DMS 273 (cell line): ENCODE data around the gene PRAMEF8.
"Not testable (repeated sequence)": the region's sequence is repeated elsewhere in the genome, so short reads cannot be mapped to it uniquely, and the experiment has no call there.

ENCODE experiments used
- DNase-seq: peaks from one replicate; lab custom pipeline; 2025; ENCODE audit not compliant: unreplicated experiment; lab: John Stamatoyannopoulos, UW

Gene PRAMEF8

DNA sequence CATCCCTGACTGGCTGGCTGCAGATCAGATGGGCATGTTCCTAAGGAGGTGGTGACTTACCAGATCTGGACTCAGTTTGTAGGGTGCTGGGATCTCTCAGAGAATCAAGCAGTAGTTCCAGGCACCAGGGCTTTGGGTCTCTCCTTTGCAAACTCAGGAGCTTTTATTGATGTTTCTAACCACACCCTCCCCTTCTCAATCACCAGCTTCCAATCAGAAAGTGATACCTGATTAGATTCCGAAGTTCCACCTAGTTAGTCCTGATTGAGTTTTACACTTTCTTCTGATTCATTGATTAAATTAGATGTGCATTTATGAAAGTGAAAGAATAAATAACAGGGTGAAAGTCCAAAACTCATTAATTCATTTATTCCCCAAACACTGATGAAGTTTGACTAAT, at the start of gene PRAMEF8:
TSS of gene PRAMEF8 (minus strand) at position 101 of the 400 bp plus-strand sequence. CDS start 1,046 bp downstream, outside the sequence.
- DNase-seq = not testable (repeated sequence)

DNA sequence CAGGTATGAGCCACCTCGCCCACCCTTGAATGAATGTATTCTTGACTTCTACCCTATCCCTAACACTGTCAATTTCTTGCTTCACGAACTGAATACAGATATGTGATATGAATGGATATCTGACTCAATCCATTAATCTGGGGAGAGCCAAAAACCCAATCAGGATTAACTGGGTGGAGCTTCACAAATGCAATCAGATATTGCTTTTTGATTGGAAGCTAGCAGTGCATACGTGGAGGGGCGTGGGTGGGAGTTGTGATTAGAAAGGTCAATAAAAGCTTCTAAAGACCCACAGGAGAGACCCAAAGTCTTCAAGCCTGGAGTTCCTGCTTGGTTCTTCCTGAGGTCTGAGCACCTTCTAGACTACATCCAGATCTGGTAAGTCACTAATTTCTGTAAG, 30.3 kb upstream of the PRAMEF8 start, which contains the start of gene PRAMEF15:
TSS of gene PRAMEF15 (plus strand) at position 301 of the 400 bp plus-strand sequence. CDS start 2,827 bp downstream, outside the sequence.
- DNase-seq = not testable (repeated sequence)

DNA sequence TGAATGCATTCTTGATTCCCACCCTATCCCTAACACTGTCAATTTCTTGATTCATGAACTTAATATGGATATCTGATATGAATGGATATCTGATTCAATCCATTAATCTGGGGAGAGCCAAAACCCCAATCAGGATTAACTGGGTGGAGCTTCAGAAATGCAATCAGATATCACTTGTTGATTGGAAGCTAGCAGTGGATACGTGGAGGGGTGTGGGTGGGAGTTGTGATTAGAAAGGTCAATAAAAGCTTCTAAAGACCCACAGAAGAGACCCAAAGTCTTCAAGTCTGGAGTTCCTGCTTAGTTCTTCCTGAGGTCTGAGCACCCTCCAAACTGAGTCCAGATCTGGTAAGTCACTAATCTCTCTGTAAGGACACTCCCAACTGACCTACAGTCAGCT, 18.3 kb upstream of the PRAMEF8 start, which contains the start of gene PRAMEF33:
TSS of gene PRAMEF33 (plus strand) at position 301 of the 400 bp plus-strand sequence. CDS start 2,416 bp downstream, outside the sequence.
- DNase-seq = not testable (repeated sequence)

DNA sequence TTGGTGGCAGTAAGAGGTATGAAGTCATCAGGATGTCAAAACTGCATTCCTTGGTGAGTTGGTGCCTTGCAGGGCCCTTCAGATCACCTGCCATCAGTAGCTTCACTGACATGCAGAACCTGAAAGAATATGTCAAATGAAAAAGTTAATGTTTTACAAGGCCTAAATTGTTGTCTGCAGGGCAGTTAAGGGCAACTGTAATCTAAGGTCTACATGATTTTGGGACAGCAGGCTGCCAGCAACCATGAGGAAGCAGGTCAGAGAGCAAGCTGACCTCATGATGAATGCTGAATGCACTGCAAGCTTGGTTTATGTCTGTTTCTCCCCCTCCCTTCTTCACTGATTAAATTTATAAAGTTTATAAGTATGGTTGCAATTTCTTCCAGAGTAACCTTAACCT, 17.3 kb upstream of the PRAMEF8 start:
- DNase-seq = not testable (repeated sequence)

DNA sequence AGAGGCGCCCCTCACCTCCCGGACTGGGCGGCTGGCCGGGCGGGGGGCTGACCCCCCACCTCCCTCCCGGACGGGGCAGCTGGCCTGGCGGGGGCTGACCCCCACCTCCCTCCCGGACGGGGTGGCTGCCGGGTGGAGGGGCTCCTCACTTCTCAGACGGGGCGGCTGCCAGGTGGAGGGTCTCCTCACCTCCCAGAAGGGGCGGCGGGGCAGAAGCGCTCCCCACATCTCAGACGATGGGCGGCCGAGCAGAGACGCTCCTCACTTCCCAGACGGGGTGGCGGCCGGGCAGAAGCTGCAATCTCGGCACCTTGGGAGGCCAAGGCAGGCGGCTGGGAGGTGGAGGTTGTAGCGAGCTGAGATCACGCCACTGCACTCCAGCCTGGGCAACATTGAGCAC, 13.8 kb upstream of the PRAMEF8 start:
- not testable (repeated sequence) for DNase-seq

DNA sequence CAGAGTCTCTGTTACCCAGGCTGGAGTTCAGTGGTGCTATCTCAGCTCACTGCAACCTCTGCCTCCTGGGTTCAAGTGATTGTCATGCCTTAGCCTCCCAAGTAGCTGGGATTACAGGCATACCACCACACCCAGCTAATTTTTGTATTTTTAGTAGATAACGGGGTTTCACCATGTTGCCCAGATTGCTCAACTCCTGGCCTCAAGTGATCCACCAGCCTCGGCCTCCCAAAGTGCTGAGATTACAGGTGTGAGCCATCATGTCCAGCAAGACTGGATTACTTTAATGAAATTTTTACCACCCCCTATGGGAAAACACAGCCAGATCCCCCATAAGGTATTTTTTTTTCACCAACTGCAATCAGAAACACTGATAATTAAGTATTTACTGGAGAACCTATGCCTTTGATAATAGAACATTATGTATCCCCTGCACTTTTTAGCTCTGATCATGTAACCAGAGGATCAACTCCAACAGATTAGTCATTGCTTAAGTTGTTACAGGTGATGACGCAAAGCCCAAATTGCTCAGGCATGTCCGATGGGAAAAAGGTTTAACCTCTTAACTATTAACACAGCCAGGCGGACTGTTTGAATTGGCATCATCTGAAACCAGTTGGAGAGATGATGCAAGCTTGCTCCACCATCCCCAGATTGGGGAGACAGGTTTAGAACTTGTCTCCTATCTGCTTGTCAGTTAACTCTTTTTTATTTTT, 12.4 kb upstream of the PRAMEF8 start:
- DNase-seq = not testable (repeated sequence)

DNA sequence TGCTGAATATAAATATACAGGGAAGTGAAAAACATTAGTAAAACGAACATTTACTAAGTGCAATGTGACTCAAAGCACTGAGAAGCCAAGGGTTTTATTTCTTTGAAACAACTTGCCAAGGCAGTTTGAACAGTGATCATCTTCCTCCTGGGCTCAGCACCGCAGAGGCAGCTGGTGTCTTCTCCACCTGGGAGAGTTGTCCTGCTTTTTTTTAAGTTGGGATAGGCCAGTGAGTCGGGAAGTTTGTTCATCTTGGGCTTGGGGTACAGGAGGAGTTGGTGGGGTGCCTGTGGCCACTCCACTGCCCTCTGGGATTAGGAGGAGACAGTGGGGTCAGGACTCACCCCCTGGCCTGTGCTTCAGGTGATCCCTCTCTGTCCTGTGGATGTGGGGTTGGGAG, 4.1 kb upstream of the PRAMEF8 start:
- not testable (repeated sequence) for DNase-seq

DNA sequence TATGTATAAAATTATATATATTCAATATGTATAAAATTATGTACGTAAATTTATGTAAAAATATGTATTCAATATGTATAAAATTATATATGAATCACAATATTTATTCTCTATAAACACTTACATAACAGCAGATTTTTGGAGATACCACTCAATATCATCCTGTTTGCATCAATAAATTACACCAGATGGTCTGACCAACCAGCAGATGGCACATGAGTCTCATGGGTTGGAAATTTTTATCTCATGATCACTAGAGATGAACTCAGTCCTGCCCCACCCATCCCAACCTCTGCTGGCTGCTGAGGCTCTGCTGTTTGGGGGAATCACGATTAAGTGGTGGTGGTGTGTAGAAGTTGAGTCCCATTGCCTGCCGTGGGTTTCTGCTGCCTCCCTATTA, 5.3 kb downstream of the PRAMEF8 start:
- peak; percentile 15 for DNase-seq

DNA sequence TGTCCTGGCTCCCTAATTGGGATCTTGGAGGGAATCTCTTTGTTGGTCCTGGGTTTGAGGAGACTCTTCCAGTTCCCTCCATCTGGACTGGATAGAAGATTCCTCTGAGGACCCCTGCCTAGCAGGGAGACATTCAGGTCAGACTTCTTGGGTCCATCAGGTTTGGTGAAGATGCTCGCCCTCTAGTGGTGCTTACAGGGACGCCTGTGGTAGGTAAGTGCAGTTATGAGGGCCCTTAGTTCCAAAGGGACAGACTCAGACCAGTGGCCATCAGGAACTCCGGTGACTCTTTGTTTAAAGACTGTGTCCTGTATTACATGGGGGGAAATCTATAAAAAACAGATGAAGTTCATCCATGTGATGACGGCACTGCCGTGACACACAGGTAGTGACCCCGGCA, 7.9 kb downstream of the PRAMEF8 start:
- DNase-seq = not testable (repeated sequence)

DNA sequence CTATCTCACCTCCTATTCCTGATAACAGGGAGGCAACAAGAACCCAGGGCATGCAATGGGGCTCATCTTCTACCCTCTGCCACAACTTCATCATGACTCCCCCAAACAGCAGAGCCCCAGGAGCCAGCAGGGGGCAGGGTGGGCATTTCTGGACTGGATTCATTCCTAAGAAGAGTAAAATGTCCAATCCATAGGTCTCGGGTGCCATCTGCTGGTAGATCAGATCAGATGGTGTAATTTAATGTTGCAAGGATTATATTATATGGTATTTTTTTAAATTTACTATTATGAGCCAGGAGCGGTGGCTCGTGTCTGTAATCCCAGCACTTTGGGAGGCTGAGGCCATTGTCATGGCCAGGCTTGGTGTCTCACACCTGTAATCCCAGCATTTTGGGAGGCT, 19.8 kb downstream of the PRAMEF8 start:
- not testable (repeated sequence) for DNase-seq

DNA sequence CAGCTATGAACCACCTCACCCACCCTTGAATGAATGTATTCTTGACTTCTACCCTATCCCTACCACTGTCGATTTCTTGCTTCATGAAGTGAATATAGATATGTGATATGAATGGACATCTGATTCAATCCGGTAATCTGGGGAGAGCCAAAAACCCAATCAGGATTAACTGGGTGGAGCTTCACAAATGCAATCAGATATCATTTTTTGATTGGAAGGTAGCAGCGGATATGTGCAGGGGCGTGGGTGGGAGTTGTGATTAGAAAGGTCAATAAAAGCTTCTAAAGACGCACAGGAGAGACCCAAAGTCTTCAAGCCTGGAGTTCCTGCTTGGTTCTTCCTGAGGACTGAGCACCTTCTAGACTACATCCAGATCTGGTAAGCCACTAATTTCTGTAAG, 31.0 kb downstream of the PRAMEF8 start, which contains the start of gene PRAMEF5:
TSS of gene PRAMEF5 (plus strand) at position 301 of the 400 bp plus-strand sequence. CDS start 5,071 bp downstream, outside the sequence.
- not testable (repeated sequence) for DNase-seq

DNA sequence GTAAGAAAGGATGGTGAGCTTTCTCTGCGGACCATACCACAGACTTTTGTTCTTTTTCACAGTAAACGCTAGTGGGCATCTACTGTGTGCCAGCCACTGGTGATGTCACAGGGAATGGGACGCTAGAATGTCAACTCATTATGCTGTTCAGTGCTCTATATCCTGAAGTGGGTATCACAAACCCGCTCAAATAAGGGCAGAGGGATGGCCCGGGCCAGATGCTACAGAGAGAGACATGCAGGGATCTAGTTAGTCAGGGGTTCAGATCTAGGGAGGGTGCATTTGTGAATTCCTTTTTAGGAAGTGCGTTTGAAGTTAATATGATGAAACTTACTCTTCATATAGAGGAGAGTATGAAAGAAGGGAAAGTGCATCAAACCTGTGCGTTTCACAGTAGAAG, 37.8 kb downstream of the PRAMEF8 start:
- DNase-seq = not testable (repeated sequence)

DNA sequence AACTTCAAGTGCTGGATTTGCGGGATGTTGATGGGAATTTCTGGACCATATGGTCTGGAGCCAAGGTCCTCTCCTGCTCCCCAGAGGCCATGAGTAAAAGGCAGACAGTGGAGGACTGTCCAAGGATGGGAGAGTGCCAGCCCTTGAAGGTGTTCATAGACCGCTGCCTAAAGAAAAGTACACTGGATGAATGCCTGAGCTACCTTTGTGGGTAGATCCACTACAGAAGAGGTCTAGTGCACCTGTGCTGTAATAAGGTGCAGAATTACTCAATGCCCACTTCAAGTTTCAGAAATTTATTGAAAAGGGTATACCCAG, 38.4 kb downstream of the PRAMEF8 start:
- not testable (repeated sequence) for DNase-seq

DNA sequence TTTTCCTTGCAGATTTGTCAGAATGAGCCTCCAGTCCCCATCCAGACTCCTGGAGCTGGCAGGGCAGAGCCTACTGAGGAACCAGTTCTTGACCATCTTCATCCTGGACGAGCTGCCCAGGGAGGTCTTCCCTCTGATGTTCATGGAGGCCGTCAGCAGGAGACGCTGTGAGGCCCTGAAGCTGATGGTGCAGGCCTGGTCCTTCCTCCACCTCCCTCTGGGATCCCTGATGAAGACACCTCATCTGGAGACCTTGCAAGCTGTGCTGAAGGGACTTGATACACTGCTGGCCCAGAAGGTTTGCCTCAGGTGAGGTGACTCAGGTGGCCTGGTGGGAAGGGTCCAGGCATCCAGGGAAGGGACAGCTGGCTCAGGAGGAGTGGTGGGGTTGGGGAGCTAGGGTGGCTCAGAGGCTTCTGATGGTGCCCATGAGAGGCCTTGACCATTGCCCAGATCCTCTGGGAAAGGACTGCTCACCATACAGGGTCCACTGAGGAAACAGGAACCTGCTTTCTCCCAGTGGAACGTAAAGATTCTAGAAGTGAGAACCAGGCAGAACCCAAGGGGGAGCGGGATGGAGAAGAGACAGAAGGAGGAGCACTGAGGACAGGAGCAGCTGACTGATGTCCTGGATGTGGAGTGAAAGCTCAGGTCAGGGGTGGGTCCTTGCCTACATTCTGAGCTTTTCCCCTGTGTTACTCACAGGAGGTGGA, 38.9 kb downstream of the PRAMEF8 start:
- DNase-seq = not testable (repeated sequence)

DNA sequence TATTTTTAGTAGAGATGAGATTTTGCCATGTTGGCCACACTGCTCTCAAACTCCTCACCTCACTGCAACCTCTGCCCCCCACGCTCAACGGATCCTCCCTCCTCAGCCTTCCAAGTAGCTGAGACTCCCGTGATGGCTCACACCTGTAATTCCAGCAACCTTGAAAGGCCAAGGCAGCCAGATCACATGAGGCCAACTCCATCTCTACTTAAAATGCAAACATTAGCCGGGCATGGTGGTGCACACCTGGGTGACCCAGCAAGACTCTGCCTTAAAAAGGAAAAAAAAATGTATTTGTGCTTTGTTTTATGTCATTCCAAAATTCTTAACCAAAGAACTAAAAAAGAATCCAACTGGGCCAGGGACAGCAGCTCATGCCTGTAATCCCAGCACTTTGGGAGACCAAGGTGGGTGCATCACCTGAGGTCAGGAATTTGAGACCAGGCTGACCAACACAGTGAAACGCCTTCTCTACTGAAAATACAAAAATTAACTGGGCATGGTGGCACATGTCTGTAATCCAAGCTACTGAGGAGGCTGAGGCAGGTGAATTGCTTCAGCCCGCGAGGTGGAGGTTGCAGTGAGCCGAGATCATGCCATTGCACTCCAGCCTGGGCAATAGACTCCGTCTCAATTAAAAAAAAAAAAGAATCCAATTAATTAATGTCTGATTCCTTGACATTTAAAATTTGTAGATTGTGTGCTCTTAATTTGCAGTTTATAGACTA, 41.2 kb downstream of the PRAMEF8 start:
- DNase-seq = not testable (repeated sequence)

DNA sequence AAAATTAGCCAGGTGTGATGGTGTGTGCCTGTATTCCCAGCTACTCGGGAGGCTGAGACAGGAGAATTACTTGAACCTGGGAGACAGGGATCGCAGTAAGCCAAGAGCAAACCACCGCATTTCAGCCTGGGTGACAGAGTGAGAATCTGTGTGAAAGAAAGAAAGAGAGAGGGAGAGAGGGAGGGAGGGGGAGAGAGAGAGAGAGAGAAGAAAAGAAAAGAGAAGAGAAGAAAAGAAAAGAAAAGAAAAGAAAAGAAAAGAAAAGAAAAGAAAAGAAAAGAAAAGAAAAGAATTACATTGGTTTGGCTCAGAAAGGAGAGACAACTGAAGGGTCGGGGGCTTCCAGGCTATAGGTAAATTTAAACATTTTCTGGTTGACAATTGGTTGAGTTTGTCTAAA, 45.3 kb downstream of the PRAMEF8 start:
- DNase-seq = not testable (repeated sequence)

DNA sequence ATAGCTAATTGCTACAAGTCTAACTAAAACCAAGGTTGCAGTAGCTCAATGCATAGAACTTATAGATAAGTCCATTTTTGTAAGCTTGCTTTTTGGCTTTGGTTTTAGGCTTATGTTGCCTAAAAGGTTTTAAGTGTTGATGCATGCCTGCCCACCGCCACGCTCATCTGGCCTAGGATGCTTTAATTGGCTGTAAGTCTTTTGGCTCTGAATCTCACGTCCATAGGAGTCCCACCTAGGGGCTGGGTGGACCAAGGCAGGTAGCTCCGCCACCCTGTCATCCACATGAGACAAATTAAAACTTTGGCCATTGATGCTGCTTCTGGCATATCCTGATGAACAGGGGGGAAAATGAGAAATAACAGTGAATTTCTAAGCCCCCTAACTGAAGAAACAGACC, 47.4 kb downstream of the PRAMEF8 start:
- not testable (repeated sequence) for DNase-seq

DNA sequence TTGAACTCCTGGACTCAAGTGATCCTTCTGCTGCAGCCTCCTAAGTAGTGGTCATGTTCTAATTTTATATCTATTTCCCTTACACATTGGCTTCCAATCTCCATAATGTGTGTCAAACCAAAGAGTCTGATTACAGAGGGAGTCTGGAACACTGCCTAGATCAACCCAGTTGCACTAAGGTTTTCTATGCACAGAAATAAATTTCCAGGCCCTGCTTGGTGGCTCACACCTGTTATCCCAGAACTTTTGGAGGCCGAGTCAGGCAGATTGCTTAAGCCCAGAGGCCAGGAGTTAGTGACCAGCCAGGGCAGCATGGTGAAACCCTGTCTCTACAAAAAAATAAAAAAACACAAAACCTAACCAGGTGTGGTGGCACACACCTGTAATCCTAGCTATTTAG, 50.9 kb downstream of the PRAMEF8 start:
- not testable (repeated sequence) for DNase-seq

DNA sequence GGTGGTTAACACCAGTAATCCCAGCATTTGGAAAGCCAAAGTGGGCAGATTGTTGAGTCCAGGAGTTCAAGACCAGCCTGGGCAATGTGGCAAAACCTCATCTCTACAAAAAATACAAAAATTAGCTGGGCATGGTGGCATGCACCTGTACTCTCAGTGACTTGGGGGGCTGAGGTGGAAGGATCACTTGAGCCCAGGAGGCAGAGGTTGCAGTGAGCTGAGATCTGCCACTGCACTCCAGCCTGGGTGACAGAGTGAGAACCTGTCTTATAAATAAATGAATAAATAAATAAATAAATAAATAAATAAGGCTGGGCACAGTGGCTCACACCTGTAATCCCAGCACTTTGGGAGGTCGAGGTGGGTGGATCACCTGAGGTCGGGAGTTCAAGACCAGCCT, 52.9 kb downstream of the PRAMEF8 start:
- DNase-seq = not testable (repeated sequence)
